ENCODE measurements around the gene RUBCN.
"Not testable (repeated sequence)": the region's sequence is repeated elsewhere in the genome, so short reads cannot be mapped to it uniquely, and the experiment has no call there.

The RUBCN gene

GRCh38 chr3:197656129-197656528 lies 80.6 kb downstream of the RUBCN start:
- not testable (repeated sequence) for DNase-seq

GRCh38 chr3:197654998-197655330 lies 81.7 kb downstream of the RUBCN start:
- DNase-seq, result not testable (repeated sequence)

- DNase-seq, result not testable (repeated sequence)
These were observed 82.4 kb downstream of the RUBCN start for GRCh38 chr3:197654090-197654997.

- DNase-seq, result not testable (repeated sequence)
These were observed 83.8 kb downstream of the RUBCN start for GRCh38 chr3:197652860-197653259.

- not testable (repeated sequence) for DNase-seq
These were observed 89.1 kb downstream of the RUBCN start for GRCh38 chr3:197647649-197648048.

GRCh38 chr3:197647191-197647590 lies 89.5 kb downstream of the RUBCN start:
- DNase-seq, result not testable (repeated sequence)

GRCh38 chr3:197646294-197646693 lies 90.4 kb downstream of the RUBCN start:
- not testable (repeated sequence) for DNase-seq

GRCh38 chr3:197637556-197637955 lies 99.1 kb downstream of the RUBCN start:
- DNase-seq, result not testable (repeated sequence)

GRCh38 chr3:197631989-197632388 lies 104.7 kb downstream of the RUBCN start:
- not testable (repeated sequence) for DNase-seq

- not testable (repeated sequence) for DNase-seq
These were observed 105.9 kb downstream of the RUBCN start for GRCh38 chr3:197630766-197631165.

GRCh38 chr3:197629286-197629685 lies 107.4 kb downstream of the RUBCN start:
- DNase-seq, result not testable (repeated sequence)

GRCh38 chr3:197627772-197628523 lies 108.8 kb downstream of the RUBCN start:
- DNase-seq, result not testable (repeated sequence)

- DNase-seq, result not testable (repeated sequence)
These were observed 109.4 kb downstream of the RUBCN start for GRCh38 chr3:197627158-197627771.

- DNase-seq, result not testable (repeated sequence)
These were observed 110.1 kb downstream of the RUBCN start for GRCh38 chr3:197626404-197627157.

- DNase-seq, result not testable (repeated sequence)
These were observed 115.2 kb downstream of the RUBCN start for GRCh38 chr3:197621478-197621877.

Measured in NCI-H526 treated with DMSO at 0.1 percent for 48 hours (cell line).